ENCODE results near the gene NUP107.
"Not testable (repeated sequence)": the region's sequence is repeated elsewhere in the genome, so short reads cannot be mapped to it uniquely, and the experiment has no call there.

Gene NUP107

DNA sequence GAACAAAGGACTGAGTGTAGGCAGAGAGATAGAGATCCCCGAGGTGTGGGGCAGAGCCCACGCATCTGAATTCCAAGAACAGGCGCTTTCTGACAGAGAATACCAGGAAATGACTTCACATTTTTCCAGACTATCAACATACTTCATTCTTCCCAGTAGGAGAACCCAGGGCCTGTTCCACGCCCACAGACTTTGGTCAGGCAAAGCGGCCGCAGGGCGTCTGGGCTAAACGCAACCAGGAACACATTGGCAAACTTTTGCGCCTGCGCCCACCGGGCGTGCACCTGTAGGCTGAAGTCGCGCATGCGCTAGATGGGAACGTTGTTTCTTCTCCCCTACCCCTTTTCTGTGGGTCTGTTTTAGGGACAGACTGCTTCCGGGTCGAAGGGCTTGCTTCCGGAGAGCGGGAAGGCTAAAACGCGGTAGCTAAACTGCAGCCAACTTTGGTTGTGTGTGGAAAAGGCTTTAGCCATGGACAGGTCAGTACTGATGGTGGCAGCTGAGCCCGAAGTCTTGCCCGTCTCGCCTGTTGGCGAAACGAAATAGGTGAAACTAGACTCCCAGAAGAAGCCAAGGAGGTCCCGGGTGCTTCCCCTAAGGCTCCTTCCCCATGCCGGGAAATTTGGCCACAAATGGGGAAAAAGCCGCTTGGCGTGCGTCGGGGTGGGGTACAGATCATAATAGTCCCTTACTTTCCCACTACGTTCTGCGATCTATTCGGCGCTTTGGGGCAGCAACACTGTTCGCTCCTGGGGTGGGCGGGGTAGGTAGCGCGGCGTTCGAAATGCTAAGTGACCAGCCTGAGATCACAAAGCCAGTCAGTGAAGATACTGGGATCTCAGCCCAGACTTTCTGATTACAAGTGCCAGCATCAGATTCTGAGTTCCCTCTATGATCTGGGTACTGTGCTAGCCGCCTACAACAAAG, at the start of gene NUP107:
TSS of gene NUP107 (plus strand) at position 384 of the 927 bp plus-strand sequence. CDS start at position 472, 88 bp downstream.
- Histone ChIP-seq H3K27me3 (ENCODE audit: insufficient read depth, low read length, poor library complexity) (no peaks in the 10 kb centered on the region), H3K4me3 (ENCODE audit: low read depth in 1 of 2, low read length in 2 of 2) (peak within 1 kb of the TSS; percentile 57 to 73), H3K4me1 (ENCODE audit: insufficient read depth, low read length) (peaks cover 28% of the 10 kb centered on the region), H3K4me2 (ENCODE audit: insufficient read depth, low read length) (peak within 1 kb of the TSS; percentile 95), H3K9ac (ENCODE audit: low read depth, low read length) (peak within 1 kb of the TSS; percentile 64), H4K20me1 (ENCODE audit: insufficient read depth, low read length) (no peaks in the 10 kb centered on the region; the same call in 1 of the 2 replicates), H3K9me3 (ENCODE audit: insufficient read depth, low read length, severe bottlenecking) (no peaks in the 10 kb centered on the region), H3K36me3 (ENCODE audit: insufficient read depth, low read length) (peaks cover 26% of the 10 kb centered on the region), H3K27ac (ENCODE audit: low read length) (peak within 1 kb of the TSS; percentile 80), H2AFZ (ENCODE audit: low read depth, low read length) (peak within 1 kb of the TSS; percentile 85), H3K79me2 (ENCODE audit: insufficient read depth, low read length) (peaks cover 50% of the 10 kb centered on the region)
- DNase-seq (peak; percentile 96), ATAC-seq (ENCODE audit: insufficient read depth, low read depth) (peak; percentile 94)
- TF ChIP-seq EZH2 (IDR thresholded peaks at IDR 0.05; ENCODE audit: borderline replicate concordance, low read depth, low read length, severe bottlenecking): no peak
- TF ChIP-seq, protein P1, sequence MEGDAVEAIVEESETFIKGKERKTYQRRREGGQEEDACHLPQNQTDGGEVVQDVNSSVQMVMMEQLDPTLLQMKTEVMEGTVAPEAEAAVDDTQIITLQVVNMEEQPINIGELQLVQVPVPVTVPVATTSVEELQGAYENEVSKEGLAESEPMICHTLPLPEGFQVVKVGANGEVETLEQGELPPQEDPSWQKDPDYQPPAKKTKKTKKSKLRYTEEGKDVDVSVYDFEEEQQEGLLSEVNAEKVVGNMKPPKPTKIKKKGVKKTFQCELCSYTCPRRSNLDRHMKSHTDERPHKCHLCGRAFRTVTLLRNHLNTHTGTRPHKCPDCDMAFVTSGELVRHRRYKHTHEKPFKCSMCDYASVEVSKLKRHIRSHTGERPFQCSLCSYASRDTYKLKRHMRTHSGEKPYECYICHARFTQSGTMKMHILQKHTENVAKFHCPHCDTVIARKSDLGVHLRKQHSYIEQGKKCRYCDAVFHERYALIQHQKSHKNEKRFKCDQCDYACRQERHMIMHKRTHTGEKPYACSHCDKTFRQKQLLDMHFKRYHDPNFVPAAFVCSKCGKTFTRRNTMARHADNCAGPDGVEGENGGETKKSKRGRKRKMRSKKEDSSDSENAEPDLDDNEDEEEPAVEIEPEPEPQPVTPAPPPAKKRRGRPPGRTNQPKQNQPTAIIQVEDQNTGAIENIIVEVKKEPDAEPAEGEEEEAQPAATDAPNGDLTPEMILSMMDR (IDR thresholded peaks at IDR 0.05; ENCODE audit: borderline replicate concordance, extremely low read depth, low read length, poor library complexity, severe bottlenecking): no peak

DNA sequence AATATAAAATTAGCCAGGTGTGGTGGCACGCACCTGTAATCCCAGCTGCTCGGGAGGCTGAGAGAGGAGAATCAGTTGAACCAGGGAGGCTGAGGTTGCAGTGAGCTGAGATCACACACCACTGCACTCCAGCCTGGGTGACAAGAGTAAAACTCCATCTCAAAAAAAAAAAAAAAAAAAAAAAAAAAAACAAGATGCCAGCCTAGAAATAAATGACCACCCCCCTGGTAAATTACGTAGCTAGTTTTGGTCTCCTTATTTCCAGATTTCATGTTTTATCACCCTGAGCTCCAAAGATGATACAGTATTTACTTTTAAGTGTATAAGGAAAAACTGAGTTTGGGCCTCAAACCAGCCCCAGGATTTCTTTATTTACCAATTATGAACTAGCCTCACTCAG, 49.3 kb upstream of the NUP107 start:
- not testable (repeated sequence) for H3K9ac ChIP-seq (ENCODE audit: low read depth, low read length); H3K4me3 ChIP-seq (ENCODE audit: low read depth in 1 of 2, low read length in 2 of 2); H3K9me3 ChIP-seq (ENCODE audit: insufficient read depth, low read length, severe bottlenecking); ATAC-seq (ENCODE audit: insufficient read depth, low read depth); H3K36me3 ChIP-seq (ENCODE audit: insufficient read depth, low read length); H3K27me3 ChIP-seq (ENCODE audit: insufficient read depth, low read length, poor library complexity); DNase-seq; H3K4me2 ChIP-seq (ENCODE audit: insufficient read depth, low read length); H3K27ac ChIP-seq (ENCODE audit: low read length); H3K4me1 ChIP-seq (ENCODE audit: insufficient read depth, low read length); H2AFZ ChIP-seq (ENCODE audit: low read depth, low read length)
- H3K79me2 ChIP-seq (ENCODE audit: insufficient read depth, low read length): peaks cover 99% of the 10 kb centered on the region
- peaks cover 68% of the 10 kb centered on the region for H4K20me1 ChIP-seq (ENCODE audit: insufficient read depth, low read length)

DNA sequence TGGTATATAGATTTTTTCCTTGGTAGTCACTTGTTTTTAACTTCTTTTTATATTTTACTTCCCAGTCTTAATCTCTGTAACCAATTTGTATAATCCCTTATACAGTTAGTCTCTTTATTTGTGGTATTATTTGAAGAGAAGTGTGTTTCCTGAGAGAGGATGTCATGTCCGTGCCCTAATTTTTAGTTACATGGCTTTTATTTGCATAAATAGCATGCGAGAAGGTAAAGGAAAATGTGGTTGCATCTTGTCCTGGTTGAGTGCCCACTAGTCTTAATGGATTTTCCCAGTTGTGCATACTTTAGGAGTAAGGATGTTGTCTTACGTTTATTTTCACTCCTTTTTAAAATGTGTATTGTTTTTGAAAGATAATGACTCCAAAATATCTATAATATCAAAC, 48.6 kb upstream of the NUP107 start:
- H2AFZ ChIP-seq (ENCODE audit: low read depth, low read length): no peak overlapping the region
- H3K79me2 ChIP-seq (ENCODE audit: insufficient read depth, low read length): peaks cover 99% of the 10 kb centered on the region
- DNase-seq: no peak
- H3K27me3 ChIP-seq (ENCODE audit: insufficient read depth, low read length, poor library complexity): no peaks in the 10 kb centered on the region
- peaks cover 3% of the 10 kb centered on the region for H3K36me3 ChIP-seq (ENCODE audit: insufficient read depth, low read length)
- H3K27ac ChIP-seq (ENCODE audit: low read length): no peak overlapping the region
- no peak overlapping the region for H3K9ac ChIP-seq (ENCODE audit: low read depth, low read length)
- no peak overlapping the region for H3K4me3 ChIP-seq (ENCODE audit: low read depth in 1 of 2, low read length in 2 of 2)
- no peak overlapping the region for H3K4me2 ChIP-seq (ENCODE audit: insufficient read depth, low read length)
- peaks cover 69% of the 10 kb centered on the region for H4K20me1 ChIP-seq (ENCODE audit: insufficient read depth, low read length)
- TF ChIP-seq, protein P1 (IDR thresholded peaks at IDR 0.05; ENCODE audit: borderline replicate concordance, extremely low read depth, low read length, poor library complexity, severe bottlenecking): no peak
- no peak for TF ChIP-seq EZH2 (IDR thresholded peaks at IDR 0.05; ENCODE audit: borderline replicate concordance, low read depth, low read length, severe bottlenecking)
- no peaks in the 10 kb centered on the region for H3K9me3 ChIP-seq (ENCODE audit: insufficient read depth, low read length, severe bottlenecking)
- no peaks in the 10 kb centered on the region for H3K4me1 ChIP-seq (ENCODE audit: insufficient read depth, low read length)
- no peak for ATAC-seq (ENCODE audit: insufficient read depth, low read depth)

DNA sequence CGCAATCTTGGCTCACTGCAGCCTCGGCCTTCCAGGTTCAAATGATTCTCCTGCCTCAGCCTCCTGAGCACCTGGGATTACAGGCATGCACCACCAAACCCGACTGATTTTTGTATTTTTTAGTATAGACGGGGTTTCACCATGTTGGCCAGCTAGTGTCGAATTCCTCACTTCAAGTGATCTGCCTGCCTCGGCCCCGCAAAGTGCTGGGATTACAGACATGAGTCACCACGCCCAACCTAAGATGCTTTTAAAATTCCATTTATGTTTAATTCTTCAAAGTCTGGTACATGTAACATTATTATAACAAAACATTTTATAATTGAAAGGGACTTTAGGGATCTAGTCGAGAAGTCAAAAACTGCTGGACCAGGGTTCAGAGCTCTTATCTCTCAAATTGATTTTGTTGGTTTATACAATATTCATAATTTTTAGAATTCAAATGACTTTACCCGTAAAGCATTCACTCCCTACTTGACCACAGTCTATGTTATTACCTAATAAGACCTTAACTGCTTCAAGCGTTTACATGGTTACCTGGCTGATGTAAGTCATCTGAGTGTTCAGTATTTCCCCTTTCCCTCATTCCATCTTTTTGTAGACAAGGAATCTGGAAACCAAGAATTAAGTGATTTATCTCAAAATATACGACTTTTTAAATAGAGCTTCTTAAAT, 47.9 kb upstream of the NUP107 start:
- Histone ChIP-seq H3K4me1 (ENCODE audit: insufficient read depth, low read length) (no peaks in the 10 kb centered on the region), H4K20me1 (ENCODE audit: insufficient read depth, low read length) (peaks cover 63% of the 10 kb centered on the region), H3K27ac (ENCODE audit: low read length) (no peak overlapping the region), H3K79me2 (ENCODE audit: insufficient read depth, low read length) (peaks cover 99% of the 10 kb centered on the region), H3K9ac (ENCODE audit: low read depth, low read length) (no peak overlapping the region), H3K9me3 (ENCODE audit: insufficient read depth, low read length, severe bottlenecking) (no peaks in the 10 kb centered on the region), H3K4me2 (ENCODE audit: insufficient read depth, low read length) (no peak overlapping the region), H2AFZ (ENCODE audit: low read depth, low read length) (no peak overlapping the region), H3K36me3 (ENCODE audit: insufficient read depth, low read length) (peaks cover 3% of the 10 kb centered on the region), H3K4me3 (ENCODE audit: low read depth in 1 of 2, low read length in 2 of 2) (no peak overlapping the region), H3K27me3 (ENCODE audit: insufficient read depth, low read length, poor library complexity) (no peaks in the 10 kb centered on the region)
- TF ChIP-seq EZH2 (IDR thresholded peaks at IDR 0.05; ENCODE audit: borderline replicate concordance, low read depth, low read length, severe bottlenecking): no peak
- TF ChIP-seq, protein P1 (IDR thresholded peaks at IDR 0.05; ENCODE audit: borderline replicate concordance, extremely low read depth, low read length, poor library complexity, severe bottlenecking): no peak
- no peak for DNase-seq
- ATAC-seq (ENCODE audit: insufficient read depth, low read depth): no peak

Measured in DND-41 (cell line).